Right forelimb (tissue), 1 donor: ENCODE data around the gene MYOD1.
A peak's percentile ranks its signal among the peaks of the same experiment; 100 is the strongest.

Source experiments
- DNase-seq: peaks from one replicate; pipeline ENCODE4 v3.0.0-alpha.2; 2018

The MYOD1 gene

GRCh38 chr11:17719028-17719937 lies at the start of gene MYOD1:
Gene MYOD1, plus strand, starts transcription at chr11:17719571. Its CDS starts 212 bp downstream, at chr11:17719783.
- DNase-seq, result peak; percentile 70

GRCh38 chr11:17672469-17672868 lies 46.9 kb upstream of the MYOD1 start:
- no peak for DNase-seq

GRCh38 chr11:17673951-17674350 lies 45.4 kb upstream of the MYOD1 start:
- no peak for DNase-seq

- DNase-seq, result no peak
These were observed 36.5 kb upstream of the MYOD1 start for GRCh38 chr11:17682848-17683247.

DNA sequence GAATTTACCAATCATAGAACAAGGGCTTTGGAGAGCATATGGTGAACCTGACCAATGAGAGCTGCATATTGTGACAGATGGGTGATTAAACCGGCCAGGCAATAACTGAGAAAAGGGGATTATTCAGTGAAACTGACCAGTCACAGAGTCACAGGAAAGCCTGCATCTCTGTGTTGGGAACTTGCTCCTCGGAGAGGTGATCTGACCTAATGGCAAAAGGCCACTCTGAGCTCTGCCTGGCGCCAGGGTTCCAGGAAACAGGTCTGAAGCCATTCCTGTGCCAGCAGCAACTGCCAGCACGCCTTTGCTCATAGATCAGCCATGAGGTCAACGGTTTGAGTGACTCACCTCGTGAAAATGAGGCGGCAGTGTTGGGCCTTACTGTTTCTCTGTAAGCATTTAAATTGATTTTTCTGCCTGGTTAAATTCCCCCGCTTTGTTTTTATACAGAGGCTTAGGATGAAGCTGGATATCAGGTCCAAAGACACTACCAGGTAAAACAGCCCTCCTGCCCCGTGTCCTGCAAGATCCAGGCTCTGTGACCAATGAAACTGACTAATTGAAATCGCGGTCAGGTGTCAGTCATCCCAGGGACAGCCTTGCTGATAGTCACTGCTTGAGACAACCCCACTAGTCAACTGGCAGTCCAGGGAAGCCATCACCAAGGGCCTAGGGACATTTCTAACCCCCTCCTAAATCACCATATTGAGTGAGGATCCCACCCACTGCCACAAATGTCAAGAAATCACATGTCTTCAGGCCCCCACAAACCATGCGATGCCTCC lies 35.8 kb upstream of the MYOD1 start:
- DNase-seq, result no peak

DNA sequence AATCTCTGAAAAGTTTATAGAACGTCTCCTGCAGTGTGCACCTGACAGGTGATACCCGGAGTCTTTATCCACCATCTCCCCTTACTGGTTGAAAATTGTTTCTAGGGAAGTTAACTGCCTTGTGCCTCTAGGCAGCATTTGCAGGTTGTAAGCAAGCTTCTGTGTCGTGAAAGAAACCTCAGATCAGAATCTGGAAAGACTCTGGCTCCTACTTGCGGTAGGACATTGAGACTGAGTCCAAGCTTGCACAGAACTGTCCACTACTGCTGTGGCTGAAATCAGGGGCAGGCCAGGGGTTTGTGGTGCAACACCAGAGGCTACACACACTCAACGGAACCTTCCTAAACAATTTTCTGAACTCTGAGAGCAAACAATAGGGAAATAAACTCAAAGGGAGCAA lies 34.8 kb upstream of the MYOD1 start:
- DNase-seq, result no peak

DNA sequence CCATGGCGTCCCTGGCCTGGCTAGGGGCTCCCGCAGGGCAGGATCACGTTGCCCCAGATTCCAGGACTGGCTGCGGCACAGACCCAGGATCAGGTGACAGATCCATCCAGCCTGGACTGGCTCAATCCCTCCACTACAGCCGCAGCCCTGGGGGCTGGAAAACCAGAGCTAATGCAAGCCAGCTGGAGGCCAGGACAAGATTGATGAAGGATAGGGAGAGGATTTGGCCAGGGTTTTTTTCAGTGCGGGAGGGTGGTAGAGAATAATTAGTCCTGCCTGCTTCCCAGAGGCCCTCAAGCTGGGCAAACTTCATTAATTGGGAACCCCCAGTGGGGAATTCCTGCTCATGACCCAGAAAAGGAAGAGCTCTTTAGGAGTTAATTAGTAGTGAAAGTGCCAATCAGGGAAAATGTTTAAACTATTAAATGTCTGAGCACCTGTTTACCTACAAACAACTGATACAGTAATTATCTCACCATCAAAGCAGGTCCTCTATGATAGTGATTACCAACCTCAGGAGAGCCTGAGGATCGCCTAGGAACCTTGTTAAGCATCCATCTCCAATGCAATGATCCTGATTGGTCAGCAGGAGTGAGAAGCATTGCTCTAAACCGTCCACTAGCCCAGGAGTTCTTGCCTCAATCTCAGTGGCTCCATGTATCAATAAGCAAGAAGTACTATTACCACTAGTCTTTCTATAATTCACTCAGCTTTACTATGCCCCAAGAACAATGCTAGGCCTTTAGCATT lies 33.0 kb upstream of the MYOD1 start:
- DNase-seq, result no peak

DNA sequence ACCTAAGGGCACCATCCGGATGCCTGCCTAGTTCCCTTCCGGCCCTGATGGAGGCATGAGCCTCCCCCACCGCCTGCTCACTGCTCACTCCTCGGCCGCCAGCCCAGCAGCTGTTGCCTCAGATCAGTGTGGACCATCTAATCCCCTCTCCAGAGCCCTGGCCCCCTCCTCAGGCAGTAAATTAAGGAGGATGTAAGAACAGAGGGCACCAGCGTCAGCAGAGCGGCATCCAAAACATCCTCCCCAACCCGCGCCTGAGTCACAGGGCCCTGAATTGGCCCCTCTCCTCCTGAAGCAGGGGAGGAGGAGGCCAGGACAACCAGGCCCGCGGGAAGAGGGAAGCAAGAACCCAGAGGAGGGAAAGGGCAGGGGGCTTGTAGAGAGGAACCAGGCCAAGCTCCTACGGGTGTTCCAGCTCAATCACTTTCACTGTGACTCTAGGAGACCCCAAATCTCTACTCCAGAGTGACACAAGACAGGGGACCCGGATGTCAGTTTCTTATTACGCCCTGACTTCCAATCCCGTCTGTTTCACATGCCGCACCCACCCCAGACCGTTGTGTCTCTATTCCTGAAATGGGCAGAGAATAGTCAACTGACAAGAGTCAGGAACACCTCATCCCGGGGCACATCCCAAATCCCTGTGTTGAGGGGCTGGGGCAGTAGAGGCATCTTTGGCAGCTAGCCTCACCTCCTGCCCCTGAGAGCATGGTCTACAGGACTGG lies 31.3 kb upstream of the MYOD1 start:
- DNase-seq, result no peak

DNA sequence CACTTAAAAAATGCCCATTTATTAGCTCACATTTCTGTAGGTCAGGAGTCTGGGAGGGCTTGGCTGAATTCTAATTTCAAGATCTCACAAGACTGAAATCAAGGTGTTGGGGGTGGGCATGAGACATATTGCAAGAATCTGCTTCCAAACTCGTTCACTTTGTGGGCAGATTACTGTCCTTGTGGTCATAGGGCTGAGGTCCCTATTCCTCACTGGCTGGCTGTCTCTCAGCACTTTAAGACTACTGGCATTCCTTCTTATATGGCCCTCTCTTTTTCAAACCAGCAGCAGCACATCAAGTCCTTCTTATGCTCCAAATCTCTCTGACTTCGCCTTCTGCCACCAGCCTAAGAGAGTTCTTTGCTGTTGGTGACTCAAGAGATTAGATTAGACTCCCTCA lies 27.8 kb upstream of the MYOD1 start:
- DNase-seq, result no peak

DNA sequence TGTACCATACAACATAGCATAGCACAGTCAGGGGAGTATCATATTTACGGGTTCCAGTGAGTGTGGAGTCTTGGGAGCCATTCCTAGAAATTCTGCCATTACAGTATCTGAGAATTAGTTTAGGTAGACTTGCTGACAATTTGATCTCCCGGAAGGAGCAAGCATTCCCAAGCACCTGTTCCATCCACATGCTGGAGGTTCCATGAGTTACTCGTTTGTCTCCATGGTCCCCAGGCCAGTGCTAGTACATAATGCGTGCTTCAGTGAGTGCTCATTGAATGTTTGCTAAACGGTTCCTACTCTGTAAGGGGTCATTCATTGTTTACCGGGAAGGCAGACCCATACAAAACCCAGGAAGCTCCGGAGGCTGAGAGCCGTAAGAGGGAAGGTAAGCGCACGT lies 27.4 kb upstream of the MYOD1 start:
- no peak for DNase-seq

DNA sequence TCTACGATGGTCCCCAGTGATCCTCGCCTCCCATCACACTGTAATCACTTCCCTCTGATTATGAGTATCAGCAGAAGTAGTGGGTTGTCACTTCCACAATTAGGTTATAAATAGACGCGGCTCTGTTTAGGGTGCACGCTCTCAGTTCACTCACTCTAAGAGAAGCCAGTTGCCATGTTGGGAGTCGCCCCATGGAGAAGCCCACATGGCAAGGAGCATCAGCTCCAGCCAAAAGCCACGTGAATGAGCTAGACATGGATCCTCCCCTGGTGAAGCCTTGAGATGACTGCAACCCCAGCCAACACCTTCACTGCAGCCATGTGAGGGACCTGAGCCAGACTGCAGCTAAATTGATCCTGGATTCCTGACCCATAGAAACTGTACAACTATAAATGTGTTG lies 26.4 kb upstream of the MYOD1 start:
- no peak for DNase-seq

GRCh38 chr11:17693531-17693930 lies 25.8 kb upstream of the MYOD1 start:
- DNase-seq, result no peak

DNA sequence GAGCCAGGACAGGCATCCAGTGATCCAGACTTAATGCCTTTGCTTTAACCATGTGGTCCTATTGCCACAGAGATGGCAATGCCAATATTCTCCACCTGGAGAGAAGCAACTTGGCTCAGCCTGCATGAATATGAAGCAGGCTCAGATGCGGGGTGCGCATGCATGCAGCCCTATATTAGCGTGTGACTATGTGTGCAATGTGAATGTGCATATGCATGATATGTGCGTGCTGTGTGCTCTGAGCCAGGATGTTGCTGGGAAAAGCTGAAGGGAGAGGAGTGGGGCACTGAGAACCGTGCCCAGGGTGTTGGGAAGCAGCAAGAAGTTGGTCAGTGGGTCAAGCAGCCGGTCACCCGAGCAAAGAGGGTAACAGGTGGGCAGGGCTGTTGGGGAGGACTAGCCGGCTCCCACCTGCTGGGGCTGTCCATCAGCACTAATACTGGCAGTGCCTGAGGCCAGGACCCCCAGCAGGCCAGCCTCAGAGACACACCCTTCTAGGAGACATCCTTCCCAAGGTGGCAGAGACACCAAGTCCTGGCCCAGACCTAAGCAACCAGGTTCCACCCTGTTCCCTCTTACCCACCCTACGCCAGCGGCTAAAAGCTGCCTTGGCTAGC lies 24.8 kb upstream of the MYOD1 start:
- no peak for DNase-seq

- no peak for DNase-seq
These were observed 23.6 kb upstream of the MYOD1 start for GRCh38 chr11:17695454-17696441.

GRCh38 chr11:17696741-17697140 lies 22.6 kb upstream of the MYOD1 start:
- no peak for DNase-seq

GRCh38 chr11:17697175-17697949 lies 22.0 kb upstream of the MYOD1 start:
- no peak for DNase-seq

- peak; percentile 76 for DNase-seq
These were observed 19.9 kb upstream of the MYOD1 start for GRCh38 chr11:17699147-17700114.

- DNase-seq, result no peak
These were observed 18.4 kb upstream of the MYOD1 start for GRCh38 chr11:17700991-17701390.

GRCh38 chr11:17702876-17703275 lies 16.5 kb upstream of the MYOD1 start:
- DNase-seq, result no peak
